ENCODE results near the gene HTR4. TPM values are rescaled to one million over a fixed set of nuclear protein-coding genes. Genes with fewer than 3 reads are reported as not detected.

The HTR4 gene
- total RNA-seq, 1 donor from 2014 or later = not detected

DNA sequence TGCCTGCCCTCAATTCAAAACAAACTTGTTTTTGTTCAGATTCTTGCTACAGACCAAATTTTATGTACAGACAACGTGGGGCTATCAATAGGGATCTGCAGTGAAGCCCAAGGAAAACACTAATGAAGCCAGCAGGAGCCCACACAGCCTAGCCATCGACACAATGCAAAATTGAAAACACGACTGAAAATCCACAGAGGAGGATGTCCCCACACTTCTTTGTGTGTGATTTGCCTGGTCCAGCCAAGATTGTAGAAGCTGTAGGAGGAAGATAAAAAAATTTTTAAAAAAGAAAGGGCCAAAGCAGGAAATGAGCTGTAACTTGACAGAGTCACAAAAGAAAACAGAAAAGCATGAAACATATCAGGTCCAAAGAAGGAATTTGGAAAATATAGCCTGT is 34.8 kb downstream of the HTR4 start:
- Mint-ChIP-seq H3K4me1 (ENCODE audit: unreplicated experiment) (peaks cover 7% of the 10 kb centered on the region), H3K4me3 (ENCODE audit: unreplicated experiment) (no peak overlapping the region), H3K9me3 (ENCODE audit: unreplicated experiment) (no peaks in the 10 kb centered on the region), H3K27ac (ENCODE audit: unreplicated experiment) (no peak overlapping the region), H3K36me3 (ENCODE audit: low read depth, unreplicated experiment) (no peaks in the 10 kb centered on the region), H3K27me3 (ENCODE audit: unreplicated experiment) (no peaks in the 10 kb centered on the region)
- no peak for DNase-seq (ENCODE audit: low spot score)
- TF ChIP-seq, protein P1, sequence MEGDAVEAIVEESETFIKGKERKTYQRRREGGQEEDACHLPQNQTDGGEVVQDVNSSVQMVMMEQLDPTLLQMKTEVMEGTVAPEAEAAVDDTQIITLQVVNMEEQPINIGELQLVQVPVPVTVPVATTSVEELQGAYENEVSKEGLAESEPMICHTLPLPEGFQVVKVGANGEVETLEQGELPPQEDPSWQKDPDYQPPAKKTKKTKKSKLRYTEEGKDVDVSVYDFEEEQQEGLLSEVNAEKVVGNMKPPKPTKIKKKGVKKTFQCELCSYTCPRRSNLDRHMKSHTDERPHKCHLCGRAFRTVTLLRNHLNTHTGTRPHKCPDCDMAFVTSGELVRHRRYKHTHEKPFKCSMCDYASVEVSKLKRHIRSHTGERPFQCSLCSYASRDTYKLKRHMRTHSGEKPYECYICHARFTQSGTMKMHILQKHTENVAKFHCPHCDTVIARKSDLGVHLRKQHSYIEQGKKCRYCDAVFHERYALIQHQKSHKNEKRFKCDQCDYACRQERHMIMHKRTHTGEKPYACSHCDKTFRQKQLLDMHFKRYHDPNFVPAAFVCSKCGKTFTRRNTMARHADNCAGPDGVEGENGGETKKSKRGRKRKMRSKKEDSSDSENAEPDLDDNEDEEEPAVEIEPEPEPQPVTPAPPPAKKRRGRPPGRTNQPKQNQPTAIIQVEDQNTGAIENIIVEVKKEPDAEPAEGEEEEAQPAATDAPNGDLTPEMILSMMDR (IDR thresholded peaks at IDR 0.05; ENCODE audit: unreplicated experiment) = no peak

DNA sequence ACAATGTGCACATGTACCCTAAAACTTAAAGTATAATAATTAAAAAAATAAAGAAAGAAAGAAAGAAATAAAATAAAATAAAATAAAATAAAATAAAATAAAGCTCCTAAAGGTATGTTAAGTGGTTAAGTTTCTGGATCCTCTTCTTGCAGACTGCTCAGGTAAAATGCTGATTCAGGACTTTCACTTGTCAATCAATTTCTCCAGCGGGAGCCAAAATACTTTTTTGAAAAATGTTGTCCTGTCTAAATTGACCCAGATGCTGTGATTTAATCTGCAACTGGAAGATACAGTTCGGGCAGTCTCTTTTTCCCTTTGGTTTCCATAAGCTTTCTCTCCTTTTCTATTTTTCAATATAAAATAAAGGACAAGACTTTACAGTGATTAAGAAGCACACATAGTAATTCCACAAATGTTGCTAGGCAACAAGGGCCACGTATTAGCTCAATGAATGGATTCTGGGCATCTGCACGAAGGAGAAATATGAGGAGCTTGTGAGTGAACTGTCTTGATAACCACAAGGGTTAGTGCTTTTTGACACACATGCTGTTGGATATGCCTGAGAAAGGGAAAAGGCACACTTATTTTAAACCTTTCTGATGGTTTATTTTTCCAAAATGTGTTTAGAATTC is 38.6 kb downstream of the HTR4 start:
- no peak for DNase-seq (ENCODE audit: low spot score)
- TF ChIP-seq, protein P1 (IDR thresholded peaks at IDR 0.05; ENCODE audit: unreplicated experiment) = no peak
- no peaks in the 10 kb centered on the region for H3K4me1 Mint-ChIP-seq (ENCODE audit: unreplicated experiment)
- no peaks in the 10 kb centered on the region for H3K27me3 Mint-ChIP-seq (ENCODE audit: unreplicated experiment)
- H3K27ac Mint-ChIP-seq (ENCODE audit: unreplicated experiment) = no peak overlapping the region
- H3K4me3 Mint-ChIP-seq (ENCODE audit: unreplicated experiment) = no peak overlapping the region
- no peaks in the 10 kb centered on the region for H3K36me3 Mint-ChIP-seq (ENCODE audit: low read depth, unreplicated experiment)
- H3K9me3 Mint-ChIP-seq (ENCODE audit: unreplicated experiment) = no peaks in the 10 kb centered on the region

DNA sequence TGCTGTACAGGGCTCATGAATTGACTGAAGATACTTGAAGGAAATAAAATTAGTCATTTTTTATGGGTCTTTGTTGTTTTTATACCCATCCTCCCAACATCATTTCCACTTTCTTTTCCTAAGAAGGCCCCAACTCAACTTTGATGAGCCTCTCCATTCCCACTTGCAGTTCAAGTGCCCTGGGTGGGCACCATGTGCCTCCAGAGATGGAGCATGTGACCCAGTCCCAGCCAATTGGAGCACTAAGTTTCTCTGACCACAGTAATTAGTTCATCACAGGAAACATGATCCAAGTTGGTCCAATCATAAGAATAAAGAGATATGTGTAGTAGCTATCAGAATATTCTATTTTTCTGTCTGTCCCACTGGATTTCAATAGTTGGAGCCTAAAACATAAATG is 46.9 kb downstream of the HTR4 start:
- H3K27ac Mint-ChIP-seq (ENCODE audit: unreplicated experiment) = no peak overlapping the region
- no peaks in the 10 kb centered on the region for H3K9me3 Mint-ChIP-seq (ENCODE audit: unreplicated experiment)
- no peaks in the 10 kb centered on the region for H3K36me3 Mint-ChIP-seq (ENCODE audit: low read depth, unreplicated experiment)
- H3K27me3 Mint-ChIP-seq (ENCODE audit: unreplicated experiment) = no peaks in the 10 kb centered on the region
- no peaks in the 10 kb centered on the region for H3K4me1 Mint-ChIP-seq (ENCODE audit: unreplicated experiment)
- DNase-seq (ENCODE audit: low spot score) = no peak
- no peak overlapping the region for H3K4me3 Mint-ChIP-seq (ENCODE audit: unreplicated experiment)
- TF ChIP-seq, protein P1 (IDR thresholded peaks at IDR 0.05; ENCODE audit: unreplicated experiment) = no peak

DNA sequence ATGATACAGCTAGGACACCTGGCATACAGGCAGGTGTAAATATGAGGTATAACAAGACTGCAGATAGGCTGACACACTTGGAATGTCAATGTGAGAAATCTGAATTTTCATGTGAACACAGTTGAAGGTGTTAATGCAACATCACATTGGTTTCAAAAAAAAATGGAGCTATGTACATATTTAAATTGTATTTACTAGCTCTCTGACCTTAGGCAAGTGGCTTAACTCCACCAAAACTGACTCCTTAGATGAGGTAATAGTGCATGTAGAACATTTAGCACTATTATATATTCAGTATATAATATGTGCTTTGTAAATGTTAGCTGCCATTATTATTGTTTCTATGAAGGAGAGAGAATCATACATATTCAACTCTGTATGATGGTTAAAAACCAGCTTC is 48.0 kb downstream of the HTR4 start:
- TF ChIP-seq, protein P1 (IDR thresholded peaks at IDR 0.05; ENCODE audit: unreplicated experiment) = no peak
- no peaks in the 10 kb centered on the region for H3K27me3 Mint-ChIP-seq (ENCODE audit: unreplicated experiment)
- no peaks in the 10 kb centered on the region for H3K36me3 Mint-ChIP-seq (ENCODE audit: low read depth, unreplicated experiment)
- H3K27ac Mint-ChIP-seq (ENCODE audit: unreplicated experiment) = no peak overlapping the region
- no peak overlapping the region for H3K4me3 Mint-ChIP-seq (ENCODE audit: unreplicated experiment)
- DNase-seq (ENCODE audit: low spot score) = no peak
- H3K9me3 Mint-ChIP-seq (ENCODE audit: unreplicated experiment) = no peaks in the 10 kb centered on the region
- no peaks in the 10 kb centered on the region for H3K4me1 Mint-ChIP-seq (ENCODE audit: unreplicated experiment)

DNA sequence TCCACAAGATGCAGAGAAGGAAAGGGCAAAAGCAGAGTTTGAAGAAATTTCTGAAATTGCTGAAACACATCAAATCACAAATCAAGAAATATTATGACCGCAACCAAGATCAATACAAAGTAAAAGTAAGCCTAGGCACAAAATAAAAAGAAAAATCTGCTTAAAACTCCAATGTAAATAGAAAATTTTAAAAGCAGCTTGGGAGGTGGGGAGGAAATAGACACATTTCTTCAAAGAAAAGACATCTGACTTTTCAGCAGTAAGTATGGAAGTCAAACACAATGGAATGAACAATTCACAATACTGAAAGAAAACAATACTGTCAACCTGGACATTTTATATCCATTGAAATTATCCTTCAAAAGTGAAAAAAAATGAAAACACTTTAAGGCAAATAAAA is 55.1 kb downstream of the HTR4 start:
- no peaks in the 10 kb centered on the region for H3K36me3 Mint-ChIP-seq (ENCODE audit: low read depth, unreplicated experiment)
- no peak overlapping the region for H3K4me3 Mint-ChIP-seq (ENCODE audit: unreplicated experiment)
- no peak overlapping the region for H3K27ac Mint-ChIP-seq (ENCODE audit: unreplicated experiment)
- TF ChIP-seq, protein P1 (IDR thresholded peaks at IDR 0.05; ENCODE audit: unreplicated experiment) = no peak
- H3K9me3 Mint-ChIP-seq (ENCODE audit: unreplicated experiment) = no peaks in the 10 kb centered on the region
- no peaks in the 10 kb centered on the region for H3K4me1 Mint-ChIP-seq (ENCODE audit: unreplicated experiment)
- no peak for DNase-seq (ENCODE audit: low spot score)
- no peaks in the 10 kb centered on the region for H3K27me3 Mint-ChIP-seq (ENCODE audit: unreplicated experiment)
